H1 (cell line): ENCODE data around the gene CALML5. TPM values are rescaled to one million over a fixed set of nuclear protein-coding genes. Genes with fewer than 3 reads are reported as not detected.

Experiments
- CTCF ChIA-PET: fragments of 300-600 bp; sonication (Branson Sonifier 250); formaldehyde crosslinking; loops from one replicate; lab custom pipeline; 2021; ENCODE audit not compliant: partially characterized antibody; lab: Charles Lee
- POLR2A ChIA-PET: fragments of 300-600 bp; sonication (Branson Sonifier 250); formaldehyde crosslinking; loops from one replicate; lab custom pipeline; 2021; ENCODE audit warnings: inconsistent platforms; ENCODE audit not compliant: partially characterized antibody; lab: Charles Lee
- DNase-seq, 2 experiments: peaks; one replicate each; pipeline versions ENCODE4 v3.0.0 to v3.0.0-alpha.2; 2010 to 2022; ENCODE audit warnings: low spot score in 2 of 2, low read depth in 1 of 2, mixed read lengths in 1 of 2
- FAIRE-seq: peaks from 2 replicates; lab custom pipeline; 2011; peaks lifted over from hg19 to GRCh38; lab: Jason Lieb, UNC
- H2AFZ ChIP-seq: 2 replicates; pipeline ENCODE4 v1.8.1; 2012; ENCODE audit warnings: low read length, inconsistent platforms
- H2AK5ac ChIP-seq: 2 replicates; pipeline ENCODE4 v1.6.1; 2013; ENCODE audit warnings: low read depth, low read length
- H2BK120ac ChIP-seq: replicated peaks from 2 replicates; pipeline ENCODE3; 2013; ENCODE audit warnings: low read depth, low read length, inconsistent platforms
- H2BK12ac ChIP-seq: 2 replicates; pipeline ENCODE4 v1.6.1; 2013; ENCODE audit warnings: low read depth, low read length
- H2BK15ac ChIP-seq: 2 replicates; pipeline ENCODE4 v1.6.1; 2013; ENCODE audit warnings: low read length
- H2BK20ac ChIP-seq: 2 replicates; pipeline ENCODE4 v1.6.1; 2013; ENCODE audit warnings: low read length
- H2BK5ac ChIP-seq: 2 replicates; pipeline ENCODE4 v1.6.1; 2013; ENCODE audit warnings: low read depth, low read length
- H3K14ac ChIP-seq: 2 replicates; pipeline ENCODE4 v1.6.1; 2013; ENCODE audit warnings: inconsistent platforms; ENCODE audit not compliant: insufficient read length
- H3K18ac ChIP-seq: 2 replicates; pipeline ENCODE4 v1.6.1; 2013; ENCODE audit warnings: low read length; ENCODE audit errors: extremely low read depth
- H3K23ac ChIP-seq: 2 replicates; pipeline ENCODE4 v1.6.1; 2013; ENCODE audit warnings: inconsistent platforms; ENCODE audit not compliant: insufficient read length
- H3K23me2 ChIP-seq: 2 replicates; pipeline ENCODE4 v1.6.1; 2013; ENCODE audit warnings: low read depth, low read length
- H3K27ac ChIP-seq: 2 replicates; pipeline ENCODE4 v1.6.1; 2011; ENCODE audit warnings: low read depth, low read length, inconsistent platforms
- H3K27me3 ChIP-seq, 4 experiments: replicated peaks in 1 of 4; 1 replicate in 1 of 4; 2 replicates in 3 of 4; pipeline versions ENCODE4 v1.6.1 to v1.8.1; 2011 to 2013; ENCODE audit warnings: low read length in 3 of 4, mild to moderate bottlenecking in 3 of 4, inconsistent platforms in 2 of 4, mixed read lengths in 2 of 4, moderate library complexity in 1 of 4; ENCODE audit not compliant: control insufficient read depth in 3 of 4, insufficient read depth in 3 of 4; ENCODE audit errors: extremely low read depth in 1 of 4
- H3K36me3 ChIP-seq, 4 experiments: 2 replicates each; pipeline versions ENCODE4 v1.6.1 to v1.8.1; 2011 to 2013; ENCODE audit warnings: mild to moderate bottlenecking in 4 of 4, low read length in 3 of 4, moderate library complexity in 2 of 4, control low read depth in 1 of 4, inconsistent platforms in 1 of 4; ENCODE audit not compliant: insufficient read depth in 4 of 4, control insufficient read depth in 2 of 4
- H3K4ac ChIP-seq: replicated peaks from 2 replicates; pipeline ENCODE3; 2013; ENCODE audit warnings: low read length, low read depth, mixed read lengths, inconsistent platforms; ENCODE audit not compliant: insufficient read length
- H3K4me1 ChIP-seq, 4 experiments: replicated peaks in 1 of 4; 1 replicate in 1 of 4; 2 replicates in 3 of 4; pipeline versions ENCODE4 v1.6.1 to v1.8.1; 2011 to 2013; ENCODE audit warnings: low read length in 3 of 4, inconsistent platforms in 2 of 4, mixed read lengths in 1 of 4; ENCODE audit not compliant: insufficient read depth in 4 of 4, control insufficient read depth in 3 of 4
- H3K4me2 ChIP-seq, 2 experiments: 2 replicates each; pipeline versions ENCODE4 v1.6.1 to v1.8.1; 2011 to 2013; ENCODE audit warnings: low read depth in 2 of 2, low read length in 2 of 2, control low read depth in 1 of 2, inconsistent platforms in 1 of 2, mild to moderate bottlenecking in 1 of 2; ENCODE audit not compliant: insufficient read depth in 1 of 2
- H3K4me3 ChIP-seq, 4 experiments: fragments of 200-600, 300-600 bp in 1 of 4; sonication (generic), shearing (Covaris generic), sonication (Bioruptor Twin) in 1 of 4; 2 replicates each; pipeline versions ENCODE4 v1.5.1 to v1.8.1; 2011 to 2016; ENCODE audit warnings: low read length in 4 of 4, low read depth in 3 of 4, control low read depth in 2 of 4, inconsistent platforms in 2 of 4, mild to moderate bottlenecking in 2 of 4, mixed read lengths in 1 of 4, moderate library complexity in 1 of 4; ENCODE audit not compliant: insufficient read depth in 2 of 4; ENCODE audit errors: extremely low read depth in 1 of 4
- H3K56ac ChIP-seq: replicated peaks from 2 replicates; pipeline ENCODE3; 2013; ENCODE audit warnings: low read depth, mild to moderate bottlenecking, mixed read lengths, low read length, inconsistent platforms; ENCODE audit not compliant: insufficient read length
- H3K79me1 ChIP-seq: 2 replicates; pipeline ENCODE4 v1.6.1; 2013; ENCODE audit warnings: low read depth, low read length, control low read depth
- H3K79me2 ChIP-seq, 2 experiments: 2 replicates each; pipeline versions ENCODE4 v1.6.1 to v1.8.1; 2012 to 2013; ENCODE audit warnings: low read length in 2 of 2, mild to moderate bottlenecking in 2 of 2, inconsistent platforms in 1 of 2; ENCODE audit not compliant: insufficient read depth in 2 of 2, control insufficient read depth in 1 of 2
- H3K9ac ChIP-seq, 4 experiments: replicated peaks in 1 of 4; 1 replicate in 1 of 4; 2 replicates in 3 of 4; pipeline versions ENCODE4 v1.6.1 to v1.8.1; 2011 to 2013; ENCODE audit warnings: low read depth in 3 of 4, low read length in 3 of 4, control low read depth in 2 of 4, mild to moderate bottlenecking in 2 of 4, moderate library complexity in 2 of 4, inconsistent platforms in 1 of 4; ENCODE audit errors: extremely low read depth in 1 of 4
- H3K9me3 ChIP-seq, 2 experiments: 2 replicates each; pipeline versions ENCODE4 v1.6.1 to v1.8.1; 2012 to 2013; ENCODE audit warnings: mild to moderate bottlenecking in 2 of 2, moderate library complexity in 2 of 2, control low read depth in 1 of 2, inconsistent platforms in 1 of 2, low read depth in 1 of 2, low read length in 1 of 2, mixed read lengths in 1 of 2; ENCODE audit not compliant: insufficient read depth in 2 of 2
- H4K20me1 ChIP-seq, 2 experiments: replicated peaks in 1 of 2; 2 replicates each; pipeline versions ENCODE3 to v1.8.1; 2011 to 2013; ENCODE audit warnings: inconsistent platforms in 2 of 2, low read length in 2 of 2, mild to moderate bottlenecking in 1 of 2; ENCODE audit not compliant: insufficient read depth in 2 of 2, control insufficient read depth in 1 of 2
- H4K5ac ChIP-seq: 2 replicates; pipeline ENCODE4 v1.6.1; 2013; ENCODE audit warnings: low read length, low read depth, mixed read lengths, inconsistent platforms; ENCODE audit not compliant: insufficient read length
- H4K8ac ChIP-seq: 2 replicates; pipeline ENCODE4 v1.8.0; 2013; ENCODE audit warnings: mild to moderate bottlenecking, moderate library complexity, low read length, inconsistent platforms; ENCODE audit not compliant: insufficient read depth; ENCODE audit errors: extremely low read depth
- H4K91ac ChIP-seq: replicated peaks from 2 replicates; pipeline ENCODE3; 2013; ENCODE audit warnings: low read length, mixed read lengths, inconsistent platforms; ENCODE audit not compliant: insufficient read length
- CTBP2 ChIP-seq: IDR thresholded peaks from 2 replicates; pipeline ENCODE4 v1.7.0; 2011; ENCODE audit warnings: borderline replicate concordance, mild to moderate bottlenecking, moderate library complexity, mixed read lengths, low read length; ENCODE audit not compliant: insufficient read depth, insufficient read length
- HDAC6 ChIP-seq: IDR thresholded peaks from one replicate; pipeline ENCODE4 v1.7.1; 2012; ENCODE audit warnings: low read depth, mild to moderate bottlenecking, inconsistent platforms, low read length, moderate library complexity
- NANOG ChIP-seq: IDR thresholded peaks from 2 replicates; pipeline ENCODE4 v1.6.1; 2011; ENCODE audit warnings: low read length, low read depth, mild to moderate bottlenecking, inconsistent platforms; ENCODE audit not compliant: insufficient read depth, poor library complexity, severe bottlenecking
- NRF1 ChIP-seq: IDR thresholded peaks from 2 replicates; pipeline ENCODE4 v1.6.1; 2011; ENCODE audit warnings: mild to moderate bottlenecking, low read depth, low read length, improper control_type of control experiment
- POU5F1 ChIP-seq: IDR thresholded peaks from 2 replicates; pipeline ENCODE4 v1.6.1; 2011; ENCODE audit warnings: low read depth, mild to moderate bottlenecking, low read length, moderate library complexity
- RBBP5 ChIP-seq: IDR thresholded peaks from 2 replicates; pipeline ENCODE4 v1.7.1; 2012; ENCODE audit warnings: low read depth, mild to moderate bottlenecking, inconsistent platforms, low read length, moderate library complexity, borderline replicate concordance
- RNF2 ChIP-seq: fragments of 200-900, 300-1000 bp; sonication (generic); IDR thresholded peaks from 2 replicates; pipeline ENCODE4 v1.7.1; 2016; ENCODE audit warnings: borderline replicate concordance, low read depth, mild to moderate bottlenecking, antibody characterized with exemption, low read length; ENCODE audit not compliant: poor library complexity, severe bottlenecking; ENCODE audit errors: missing control alignments
- RXRA ChIP-seq: IDR thresholded peaks from 2 replicates; pipeline ENCODE4 v1.6.1; 2011; ENCODE audit warnings: low read depth, mild to moderate bottlenecking, low read length, moderate library complexity; ENCODE audit not compliant: insufficient read depth
- SIX5 ChIP-seq: IDR thresholded peaks from 2 replicates; pipeline ENCODE4 v1.6.1; 2011; ENCODE audit warnings: mild to moderate bottlenecking, low read depth, low read length
- SP4 ChIP-seq: IDR thresholded peaks from 2 replicates; pipeline ENCODE4 v1.6.1; 2012; ENCODE audit warnings: low read length, inconsistent platforms
- SRF ChIP-seq: IDR thresholded peaks from 2 replicates; pipeline ENCODE4 v1.6.1; 2011; ENCODE audit warnings: mild to moderate bottlenecking, low read depth, low read length, moderate library complexity
- TBP ChIP-seq: IDR thresholded peaks from 2 replicates; pipeline ENCODE4 v1.6.1; 2011; ENCODE audit warnings: low read depth, low read length, improper control_type of control experiment
- WGBS, 2 experiments: shearing (Covaris generic) in 1 of 2; methylation state at CpG; one replicate each; pipeline versions ENCODE4 v1.1.6 to v1.1.7; 2013 to 2015; ENCODE audit warnings: low lambda C conversion rate in 2 of 2, mixed read lengths in 2 of 2, inconsistent platforms in 1 of 2, low coverage in 1 of 2, missing lambda C conversion rate in 1 of 2; ENCODE audit not compliant: insufficient replicate concordance in 2 of 2, insufficient coverage in 1 of 2, insufficient read length in 1 of 2; ENCODE audit errors: extremely low coverage in 1 of 2, missing lambda C conversion rate in 1 of 2; 5-methylcytosine and 5-hydroxymethylcytosine counted together
- polyA plus RNA-seq, 7 experiments: library from polyadenylated mRNA; depleted of rRNA in 3 of 7; stranded (reverse) in 5 of 7; unstranded in 2 of 7; fragments of >200 nt in 5 of 7; fragments of 200-250 nt in 2 of 7; gene quantifications; 1 replicate in 5 of 7; 2 replicates in 1 of 7; 4 replicates in 1 of 7; pipeline versions ENCODE4 v1.2.1 to v1.2.3, GENCODE V29; 2011 to 2013; ENCODE audit warnings: missing spikeins in 2 of 7, mixed read lengths in 2 of 7
- total RNA-seq: library from RNA; stranded (reverse); fragmentation: NEBNext Ultra II Directional; extraction: Animal tissue kit (Norgen Biotek cat#: 25700); gene quantifications from 2 replicates; pipeline ENCODE4 v1.2.1, GENCODE V29; 2021

CALML5 gene
- total and polyA plus RNA-seq, 2 of the 8 experiments (the other 6 are each of a cell fraction or from before 2014, with no cell fraction given), result not detected

- no peaks in the 10 kb centered on the region for H3K36me3 ChIP-seq
- H3K23ac ChIP-seq, result no peak overlapping the region
- H3K79me2 ChIP-seq, result no peaks in the 10 kb centered on the region
- no peak for DNase-seq
- no peak overlapping the region for H3K4ac ChIP-seq
- no peak overlapping the region for H3K27ac ChIP-seq
- POLR2A ChIA-PET, result interaction anchor here (1.6 to 5.3 kb wide), 2 partner anchors 12 kb away, joined by 3 to 44 read pairs; no protein-coding TSS in a partner anchor
- no peak overlapping the region for H3K56ac ChIP-seq
- no peaks in the 10 kb centered on the region for H4K20me1 ChIP-seq
- H3K9ac ChIP-seq, result no peak overlapping the region
- peak overlapping the region; percentile 92; the same call in 1 of the 2 replicates for H2BK12ac ChIP-seq
- no peaks in the 10 kb centered on the region for H3K27me3 ChIP-seq
- H2BK15ac ChIP-seq, result no peak overlapping the region; the same call in 1 of the 2 replicates
- CTCF ChIA-PET, result interaction anchor here (0.6 to 3.5 kb wide), 3 partner anchors 11 to 927 kb away, joined by 3 to 18 read pairs (median 3); no protein-coding TSS in a partner anchor
- H3K4me3 ChIP-seq, result no peak overlapping the region
- H2BK5ac ChIP-seq, result peak overlapping the region; percentile 98; the same call in 1 of the 2 replicates
- no peak overlapping the region for H3K14ac ChIP-seq
- H2AK5ac ChIP-seq, result peak overlapping the region; percentile 98; the same call in 1 of the 2 replicates
- peaks cover 3 to 14% (median 8%) of the 10 kb centered on the region in 4 experiments for H3K4me1 ChIP-seq
- FAIRE-seq, result no peak
- H3K23me2 ChIP-seq, result no peaks in the 10 kb centered on the region
- no peak overlapping the region for H2BK120ac ChIP-seq
- H4K91ac ChIP-seq, result peak overlapping the region; percentile 59
- peak overlapping the region; percentile 48; the same call in 1 of the 2 replicates for H3K18ac ChIP-seq
- 0 out of 2 replicates have a peak overlapping the region, but pooled peaks have one; percentile 77 for H2BK20ac ChIP-seq
- H4K5ac ChIP-seq, result no peak overlapping the region
- H2AFZ ChIP-seq, result no peak overlapping the region
- WGBS, 2 experiments, result 90% methylated on average over 15 of the region's 18 CpGs; no CpG with 5 or more reads in 1 of the 2 experiments
- no peaks in the 10 kb centered on the region for H3K79me1 ChIP-seq
- H4K8ac ChIP-seq, result 0 out of 2 replicates have a peak overlapping the region, but pooled peaks have one; percentile 1
- no peak overlapping the region for H3K4me2 ChIP-seq
- H3K9me3 ChIP-seq, result no peaks in the 10 kb centered on the region
- TF ChIP-seq RNF2 (no peak), SRF (no peak), POU5F1 (no peak), RXRA (no peak), SIX5 (no peak), HDAC6 (no peak), NANOG (no peak), RBBP5 (no peak), SP4 (no peak), CTBP2 (no peak), NRF1 (no peak), TBP (no peak)
These were observed 20.6 kb downstream of the CALML5 start for GRCh38 chr10:5478694-5479305.
